Measurements from ENCODE around the gene MTHFD2L. TPM values are rescaled to one million over a fixed set of nuclear protein-coding genes. Genes with fewer than 3 reads are reported as not detected.

The MTHFD2L gene
- total and polyA plus RNA-seq, 2 donors (not counting 3 experiments of a cell fraction or from before 2014, with no cell fraction given): 6.9 to 15.2 TPM

DNA sequence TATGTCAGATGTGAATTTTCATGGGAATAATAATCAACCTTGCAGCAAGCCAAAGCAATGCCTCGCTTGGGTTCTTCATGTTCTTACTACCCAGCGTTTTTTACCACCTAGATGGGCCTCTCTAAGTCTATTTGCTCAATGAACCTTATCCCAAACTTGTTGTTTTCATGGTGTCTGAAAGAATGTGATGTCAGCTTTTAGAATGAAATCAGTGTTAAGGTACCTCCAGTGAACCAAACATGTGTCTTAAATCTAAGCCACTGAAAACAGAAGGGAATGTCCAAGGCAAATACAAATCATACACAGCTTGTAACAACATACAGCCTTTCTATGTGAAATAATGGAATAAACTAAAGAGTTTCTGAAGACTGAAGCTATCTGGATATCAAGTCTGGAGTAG, 157.0 kb downstream of the MTHFD2L start:
- Histone ChIP-seq H3K27ac (ENCODE audit: insufficient read depth, low read depth, low read length) (no peak overlapping the region), H3K27me3 (ENCODE audit: control insufficient read depth in 2 of 2, insufficient read depth in 2 of 2, low read length in 2 of 2) (no peaks in the 10 kb centered on the region), H3K9me1 (replicated peaks; ENCODE audit: control insufficient read depth, extremely low read depth, insufficient read depth, low read length) (no peaks in the 10 kb centered on the region), H3K9ac (replicated peaks; ENCODE audit: extremely low read depth, insufficient read depth, low read length) (no peak overlapping the region), H3K79me2 (ENCODE audit: control insufficient read depth, insufficient read depth, low read length) (no peaks in the 10 kb centered on the region), H2AFZ (ENCODE audit: low read depth, low read length) (no peak overlapping the region), H3K36me3 (ENCODE audit: control insufficient read depth in 2 of 2, extremely low read depth in 1 of 2, insufficient read depth in 2 of 2, low read length in 2 of 2) (no peaks in the 10 kb centered on the region), H3K4me1 (ENCODE audit: control insufficient read depth, extremely low read depth, insufficient read depth, low read length) (no peaks in the 10 kb centered on the region), H3K4me2 (ENCODE audit: insufficient read depth, low read length) (no peak overlapping the region), H4K20me1 (replicated peaks; ENCODE audit: control insufficient read depth, extremely low read depth, insufficient read depth, low read length) (no peaks in the 10 kb centered on the region), H3K9me3 (replicated peaks; ENCODE audit: control insufficient read depth, insufficient read depth, low read length) (no peaks in the 10 kb centered on the region), H3K4me3 (replicated peaks in 1 of 3; ENCODE audit: insufficient read depth in 1 of 3, low read depth in 1 of 3, low read length in 3 of 3) (no peak overlapping the region)
- TF ChIP-seq MYC (IDR thresholded peaks at IDR 0.05; ENCODE audit: low read depth, low read length) (no peak), POLR2AphosphoS5 (IDR thresholded peaks at IDR 0.05; ENCODE audit: insufficient read depth, low read depth, low read length) (no peak), POLR2A (IDR thresholded peaks at IDR 0.05; ENCODE audit: low read depth, low read length) (no peak), FOS (IDR thresholded peaks at IDR 0.05; ENCODE audit: borderline replicate concordance, insufficient read depth, low read length) (no peak), EZH2 (IDR thresholded peaks at IDR 0.05; ENCODE audit: borderline replicate concordance, low read depth, low read length, severe bottlenecking) (no peak), CTCF (IDR thresholded peaks at IDR 0.05; ENCODE audit: extremely low read depth in 1 of 2, insufficient read depth in 1 of 2, low read depth in 1 of 2, low read length in 2 of 2) (no peak), JUN (IDR thresholded peaks at IDR 0.05; ENCODE audit: borderline replicate concordance, insufficient read depth, insufficient read length, low read depth) (no peak), GATA2 (IDR thresholded peaks at IDR 0.05; ENCODE audit: insufficient read depth, insufficient read length, low read depth, low read length) (no peak)
- TF ChIP-seq, protein P1, sequence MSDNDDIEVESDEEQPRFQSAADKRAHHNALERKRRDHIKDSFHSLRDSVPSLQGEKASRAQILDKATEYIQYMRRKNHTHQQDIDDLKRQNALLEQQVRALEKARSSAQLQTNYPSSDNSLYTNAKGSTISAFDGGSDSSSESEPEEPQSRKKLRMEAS (IDR thresholded peaks at IDR 0.05; ENCODE audit: insufficient read depth, insufficient read length): no peak
- POLR2A ChIA-PET: no interaction called here
- no peak for DNase-seq (ENCODE audit: low read depth, low spot score)
- intact Hi-C loops (cut with micrococcal nuclease) (loop anchor here (5.0 kb wide), 1 partner anchor 743 kb away; no protein-coding TSS in a partner anchor), dilution Hi-C loops (cut with MboI; ENCODE audit: extremely low pct_ligation_motif_present, low sequenced_read_pairs) (no loop called here)
- no TSS peak for BruUV-seq (replicated peaks)
- no peak for FAIRE-seq
- CTCF ChIA-PET: interaction anchor here (3.7 to 11.3 kb wide), 3 partner anchors 86 to 360 kb away, joined by 54 to 378 read pairs (median 61); no protein-coding TSS in a partner anchor
